ENCODE measurements around the gene SLC35F1. TPM values are rescaled to one million over a fixed set of nuclear protein-coding genes. Genes with fewer than 3 reads are reported as not detected.

The SLC35F1 gene
- total RNA-seq, 4 donors from 2014 or later: 0.30 to 0.91 (median 0.48) TPM

GRCh38 chr6:117918454-117918853 lies 11.4 kb downstream of the SLC35F1 start:
- H3K4me3 ChIP-seq (ENCODE audit: low read depth, poor library complexity, severe bottlenecking): no peak overlapping the region
- no peak for DNase-seq (ENCODE audit: low spot score in 2 of 2)
- TF ChIP-seq CTCF (IDR thresholded peaks at IDR 0.05) (no peak), POLR2A (IDR thresholded peaks at IDR 0.05) (no peak)
- 66 to 76% methylated on average over 5 of the region's 5 CpGs for WGBS, 2 donors
- intact Hi-C loops (cut with DNase I; ENCODE audit: low total_unique reads): no loop called here

- 9 to 13% methylated on average over 7 of the region's 7 CpGs for WGBS, 2 donors
- DNase-seq (ENCODE audit: low spot score in 2 of 2): no peak
- H3K4me3 ChIP-seq (ENCODE audit: low read depth, poor library complexity, severe bottlenecking): no peak overlapping the region
- intact Hi-C loops (cut with DNase I; ENCODE audit: low total_unique reads): no loop called here
- no peak for TF ChIP-seq POLR2A (IDR thresholded peaks at IDR 0.05)
- no peak for TF ChIP-seq CTCF (IDR thresholded peaks at IDR 0.05)
Measured at GRCh38 chr6:117919275-117919674, 12.2 kb downstream of the SLC35F1 start.

GRCh38 chr6:117919775-117920729 lies 13.0 kb downstream of the SLC35F1 start:
- DNase-seq (ENCODE audit: low spot score in 2 of 2): no peak
- TF ChIP-seq CTCF (IDR thresholded peaks at IDR 0.05) (no peak), POLR2A (IDR thresholded peaks at IDR 0.05) (no peak)
- no peak overlapping the region for H3K4me3 ChIP-seq (ENCODE audit: low read depth, poor library complexity, severe bottlenecking)
- intact Hi-C loops (cut with DNase I; ENCODE audit: low total_unique reads): no loop called here
- WGBS, 2 donors: 2 to 3% methylated on average over 39 of the region's 39 CpGs

GRCh38 chr6:117924690-117925089 lies 17.6 kb downstream of the SLC35F1 start:
- no peak for DNase-seq (ENCODE audit: low spot score in 2 of 2)
- 76 to 79% methylated on average over 2 of the region's 2 CpGs for WGBS, 2 donors
- TF ChIP-seq CTCF (IDR thresholded peaks at IDR 0.05): no peak
- no peak for TF ChIP-seq POLR2A (IDR thresholded peaks at IDR 0.05)
- H3K4me3 ChIP-seq (ENCODE audit: low read depth, poor library complexity, severe bottlenecking): no peak overlapping the region
- intact Hi-C loops (cut with DNase I; ENCODE audit: low total_unique reads): no loop called here

- intact Hi-C loops (cut with DNase I; ENCODE audit: low total_unique reads): no loop called here
Measured at GRCh38 chr6:117927866-117928265, 20.8 kb downstream of the SLC35F1 start.

More at GRCh38 chr6:117927866-117928265, 20.8 kb downstream of the SLC35F1 start:
- WGBS, 2 donors: 79 to 86% methylated on average over 3 of the region's 3 CpGs
- no peak for DNase-seq (ENCODE audit: low spot score in 2 of 2)
- TF ChIP-seq POLR2A (IDR thresholded peaks at IDR 0.05) (no peak), CTCF (IDR thresholded peaks at IDR 0.05) (no peak)
- H3K4me3 ChIP-seq (ENCODE audit: low read depth, poor library complexity, severe bottlenecking): no peak overlapping the region

Measured in lower leg skin (tissue), 4 donors.